ENCODE results near the gene OR2T27.
"Not testable (repeated sequence)": the region's sequence is repeated elsewhere in the genome, so short reads cannot be mapped to it uniquely, and the experiment has no call there.

- not testable (repeated sequence) for TF ChIP-seq CTCF, POLR2AphosphoS5, EP300, POLR2A (IDR thresholded peaks at IDR 0.05)
These were observed 15.7 kb downstream of the OR2T27 start for GRCh38 chr1:248639652-248640051.

Data from gastroesophageal sphincter (tissue), 3 donors.